Central memory CD4-positive, alpha-beta T cell (primary cell): ENCODE data around the gene ZNF423.
A peak's percentile ranks its signal among the peaks of the same experiment; 100 is the strongest.

ENCODE experiments used
- DNase-seq: peaks from one replicate; pipeline ENCODE4 v3.0.0; 2022

Gene ZNF423

DNA sequence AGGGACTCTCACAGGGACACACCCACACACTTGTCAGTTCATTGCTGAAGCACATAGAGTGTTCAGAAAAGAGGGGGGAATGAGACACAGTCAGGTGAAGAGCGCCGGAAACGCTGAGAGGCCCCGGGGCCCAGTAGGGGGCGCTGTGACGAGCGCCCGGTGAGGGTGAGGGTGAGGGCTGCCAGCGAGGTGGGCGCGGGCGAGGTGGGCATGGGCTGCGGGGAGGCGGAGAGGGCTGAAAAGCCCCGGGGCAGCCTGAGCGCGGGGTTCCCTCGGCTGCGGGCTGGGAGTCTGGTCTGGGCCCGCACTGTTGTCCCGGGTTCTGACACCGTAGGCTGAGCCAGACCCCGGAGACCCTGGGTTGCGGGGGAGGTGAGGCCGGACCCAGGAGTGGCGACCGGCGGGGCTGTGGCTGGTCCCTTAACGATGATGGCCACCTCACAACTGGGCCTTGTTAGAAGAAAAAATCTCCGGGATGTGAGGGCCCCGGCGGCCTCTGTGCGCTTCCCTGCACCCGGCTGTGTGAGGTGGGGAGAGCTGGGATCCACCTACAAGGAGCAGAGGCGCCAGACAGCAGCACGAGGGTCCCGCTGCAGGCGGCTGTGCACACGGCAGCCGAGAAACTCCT is 390.9 kb downstream of the ZNF423 start:
- no peak for DNase-seq

DNA sequence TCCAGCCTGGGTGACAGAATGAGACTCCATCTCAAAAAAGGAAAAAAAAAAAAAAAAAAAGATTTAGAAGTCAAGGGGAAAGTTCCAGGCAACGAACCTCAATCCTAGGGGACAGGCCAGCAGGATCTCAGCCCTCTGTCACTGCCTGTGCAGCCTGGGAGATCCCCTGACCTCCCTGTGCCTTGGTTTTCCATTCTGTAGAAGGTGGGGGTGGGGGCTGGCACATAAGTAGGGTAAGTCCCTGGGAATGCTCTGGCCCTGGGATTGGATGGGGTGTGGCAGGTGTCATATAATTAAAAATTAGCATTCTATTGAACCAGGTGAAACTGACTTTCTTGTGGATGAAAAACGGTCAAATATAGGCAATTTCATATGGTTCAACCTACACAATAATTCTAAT is 391.8 kb downstream of the ZNF423 start:
- no peak for DNase-seq

DNA sequence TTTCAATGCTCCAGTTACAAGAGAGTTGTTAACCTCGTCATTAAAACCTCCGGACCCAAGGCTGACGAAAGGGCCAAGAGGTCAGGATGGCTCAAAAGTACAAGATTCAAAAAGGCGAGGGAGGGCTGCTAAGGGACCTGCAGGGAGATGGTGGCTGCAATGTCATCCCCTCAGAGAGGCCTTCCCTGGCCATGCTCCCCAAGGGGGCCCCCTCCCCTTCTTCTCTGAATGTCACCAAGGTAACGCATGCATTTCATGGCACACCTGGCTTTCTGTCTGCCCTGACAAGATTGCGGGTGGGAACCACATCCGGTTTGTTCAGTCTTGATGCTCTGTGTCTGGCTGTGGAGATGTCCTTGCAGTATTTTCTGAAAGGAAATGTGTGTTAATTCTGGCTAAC is 392.4 kb downstream of the ZNF423 start:
- DNase-seq = peak; percentile 86

DNA sequence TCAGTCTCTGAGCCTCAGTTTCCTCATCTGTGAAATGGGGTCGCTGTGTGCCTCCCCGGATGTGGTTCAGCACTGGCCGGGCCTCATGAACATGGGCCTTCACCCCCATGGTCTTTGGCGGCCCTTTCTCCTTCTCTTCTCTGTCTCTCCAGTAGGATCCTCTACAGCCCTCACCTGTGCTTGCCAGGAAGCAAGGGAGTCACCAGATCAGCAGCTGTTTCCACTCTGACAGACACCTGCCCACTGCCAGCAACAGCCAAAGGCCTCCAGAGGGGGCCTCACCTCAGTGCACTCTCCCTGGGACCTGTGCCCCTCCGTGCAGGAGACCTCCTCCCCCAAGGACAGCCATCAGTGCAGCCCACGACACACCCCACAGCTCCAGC is 392.9 kb downstream of the ZNF423 start:
- DNase-seq = no peak

DNA sequence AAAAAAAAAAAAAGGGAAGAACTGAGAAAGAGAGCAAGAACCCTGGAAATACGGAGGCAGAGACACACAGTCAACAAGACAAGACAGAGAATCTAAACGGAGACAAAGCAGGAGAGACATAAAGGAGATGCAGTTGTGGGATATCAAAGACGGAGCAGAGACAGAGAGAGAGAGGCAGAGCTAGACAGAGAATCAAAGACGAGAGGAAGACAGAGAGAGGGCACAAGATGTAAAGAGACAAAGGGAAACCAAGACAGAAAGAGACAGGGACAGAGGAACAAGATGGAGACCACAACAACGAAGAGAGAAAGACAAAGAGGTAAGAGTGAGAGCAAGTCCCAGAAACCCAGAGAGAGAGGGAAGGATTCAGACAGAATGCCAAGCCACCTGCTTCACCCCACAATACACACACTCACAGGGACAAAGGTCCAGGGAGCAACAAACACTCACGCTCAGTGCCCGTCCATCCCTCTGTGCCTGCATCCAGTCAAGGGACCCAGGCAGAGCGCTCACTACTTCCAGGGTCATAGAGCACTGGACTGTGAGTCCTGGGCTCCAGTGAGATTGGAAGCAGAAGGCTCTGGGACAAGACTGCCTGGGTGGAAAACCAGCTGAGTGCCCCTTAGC is 393.4 kb downstream of the ZNF423 start:
- no peak for DNase-seq

DNA sequence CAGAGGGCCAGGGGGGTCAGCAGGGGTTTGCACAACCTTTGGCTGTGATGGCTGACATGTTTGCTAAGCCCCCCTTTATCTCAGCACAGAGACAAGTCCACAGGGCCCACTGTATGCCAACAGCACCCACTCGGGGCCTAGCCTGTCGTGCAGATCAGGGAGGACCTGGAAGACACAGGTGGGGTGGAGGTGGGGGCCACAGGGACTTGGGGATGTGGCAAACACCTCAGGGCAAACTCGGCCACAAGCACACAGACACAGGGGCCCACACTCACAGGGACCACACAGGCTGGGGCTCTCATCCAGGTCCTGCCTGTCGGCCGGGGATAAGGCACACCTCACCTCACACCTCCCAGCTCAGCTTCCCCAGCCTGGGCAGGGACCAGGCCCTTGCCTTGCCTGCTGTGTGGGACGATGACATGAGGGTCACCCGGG is 394.4 kb downstream of the ZNF423 start:
- no peak for DNase-seq

DNA sequence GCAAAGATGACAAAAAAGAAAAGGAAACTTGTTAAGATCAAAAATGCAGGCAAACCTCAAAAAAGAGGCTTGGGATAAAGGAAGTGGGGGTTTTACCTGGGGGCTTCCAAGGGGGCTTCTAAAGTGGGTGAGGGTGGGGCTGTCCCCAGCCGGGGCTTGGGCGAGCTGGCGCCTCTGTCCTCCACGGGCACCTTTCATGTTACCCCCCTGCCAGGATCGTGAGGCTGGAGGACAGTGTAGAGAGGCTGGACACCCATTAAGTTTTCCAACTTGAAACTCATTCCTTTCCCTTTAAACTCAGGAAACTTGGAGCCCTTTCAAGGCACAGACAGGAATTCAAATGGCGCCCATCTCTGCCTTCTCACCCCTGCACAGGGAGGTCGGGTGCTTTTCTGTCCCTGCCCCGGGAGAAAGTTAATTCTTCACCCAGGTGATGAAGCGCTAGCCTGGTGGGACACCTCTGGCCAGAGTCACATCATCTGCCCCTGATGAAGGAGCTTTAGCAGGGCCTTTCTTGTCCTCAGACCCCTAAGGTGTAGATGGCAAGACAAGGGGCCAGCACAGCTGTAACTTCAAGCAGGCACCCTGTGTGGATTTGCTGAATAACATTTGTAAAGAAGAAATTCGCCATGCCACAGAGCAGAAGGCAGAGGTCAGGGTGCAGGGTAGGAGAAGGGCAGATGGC is 395.0 kb downstream of the ZNF423 start:
- DNase-seq = no peak

DNA sequence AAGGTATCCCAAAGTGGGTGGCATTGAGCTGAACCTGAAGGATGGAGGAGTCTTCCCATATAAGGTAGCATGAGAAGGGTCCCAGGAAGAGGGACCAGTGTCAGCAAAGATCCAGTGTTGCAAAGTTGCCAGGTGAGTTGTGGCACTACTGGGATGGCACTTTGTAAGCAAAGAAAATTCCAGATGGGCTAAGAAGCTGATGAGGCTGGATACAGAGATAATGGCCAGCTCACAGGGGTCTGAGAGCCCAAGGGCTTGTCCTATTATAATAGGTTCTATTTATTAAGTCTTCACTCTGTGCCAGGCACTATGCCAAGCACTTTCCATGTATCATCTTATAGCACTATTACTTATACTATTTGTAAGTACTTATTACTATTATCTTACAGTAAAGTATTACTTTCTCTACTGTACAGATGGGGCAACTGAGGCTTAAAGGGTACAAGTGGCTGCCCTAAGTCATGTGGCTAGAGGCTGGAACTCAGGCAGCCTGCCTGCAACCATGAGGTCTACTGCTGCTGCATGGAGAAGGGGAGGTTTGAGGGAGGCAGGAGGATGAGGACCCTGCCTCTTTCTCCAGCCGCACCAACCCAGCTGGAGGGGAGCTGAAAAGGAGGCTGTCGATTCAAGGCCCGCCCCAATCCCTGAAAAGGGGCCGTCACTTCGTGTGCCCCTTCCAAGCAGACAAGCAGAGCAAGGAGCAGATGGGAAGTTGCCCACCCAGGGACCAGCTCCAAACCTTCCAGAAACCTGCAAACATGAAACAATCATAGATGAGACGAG is 395.8 kb downstream of the ZNF423 start:
- DNase-seq = no peak

DNA sequence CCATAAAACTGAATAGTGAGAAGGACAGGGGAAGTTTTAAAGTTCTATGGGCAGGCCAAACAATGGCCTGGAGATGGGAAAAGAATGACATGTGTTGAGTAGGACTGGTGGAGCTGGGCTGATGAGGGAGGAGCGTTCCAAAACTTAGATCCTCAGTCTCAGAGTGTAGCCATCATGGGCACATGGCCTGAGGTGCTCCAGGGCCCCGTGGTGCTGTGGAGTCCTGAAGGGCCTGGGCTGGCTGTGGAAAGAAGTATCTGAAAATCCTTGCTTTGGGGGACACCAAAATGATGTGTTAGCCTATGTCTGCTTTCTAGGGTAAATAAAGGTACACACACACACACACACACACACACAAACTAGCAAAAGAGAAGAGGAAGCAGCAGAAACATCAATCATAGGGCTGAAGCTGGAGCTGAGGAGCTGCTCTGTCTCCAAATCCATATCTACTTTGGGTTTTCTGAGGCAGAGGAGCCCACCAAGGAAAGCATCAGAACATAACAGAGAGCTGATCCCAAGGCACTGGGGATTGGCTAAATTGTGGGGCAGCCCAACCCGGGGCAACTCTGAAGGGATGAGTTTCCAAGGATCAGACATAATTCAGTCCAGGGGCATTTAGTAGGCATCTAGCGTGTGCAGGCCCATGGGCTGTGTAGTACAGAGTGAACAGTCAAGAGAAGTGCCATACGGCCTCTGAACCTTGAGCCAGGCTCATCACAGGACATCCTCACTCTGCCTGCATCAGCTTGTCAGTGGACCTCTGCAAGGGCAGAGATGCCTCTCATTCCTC is 397.1 kb downstream of the ZNF423 start:
- no peak for DNase-seq

DNA sequence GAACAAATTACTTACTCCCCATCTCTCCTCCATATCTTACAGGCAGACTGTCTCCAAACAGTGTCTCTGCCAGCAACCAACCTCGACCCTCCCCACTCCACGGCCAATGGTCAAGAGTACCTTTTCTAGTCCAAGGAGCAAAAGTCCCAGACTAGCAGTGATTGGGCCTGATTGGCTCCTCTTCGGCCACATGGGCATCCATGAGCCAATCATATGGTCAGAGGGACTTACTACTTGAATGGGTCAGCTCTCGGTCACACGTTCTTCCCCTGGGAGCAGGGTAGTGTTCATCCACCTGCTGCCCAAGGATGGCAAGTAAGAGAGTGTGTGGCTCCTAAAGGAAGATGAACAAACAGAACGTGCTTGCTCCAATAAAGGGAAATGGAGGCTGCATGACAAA is 397.7 kb downstream of the ZNF423 start:
- DNase-seq = no peak

DNA sequence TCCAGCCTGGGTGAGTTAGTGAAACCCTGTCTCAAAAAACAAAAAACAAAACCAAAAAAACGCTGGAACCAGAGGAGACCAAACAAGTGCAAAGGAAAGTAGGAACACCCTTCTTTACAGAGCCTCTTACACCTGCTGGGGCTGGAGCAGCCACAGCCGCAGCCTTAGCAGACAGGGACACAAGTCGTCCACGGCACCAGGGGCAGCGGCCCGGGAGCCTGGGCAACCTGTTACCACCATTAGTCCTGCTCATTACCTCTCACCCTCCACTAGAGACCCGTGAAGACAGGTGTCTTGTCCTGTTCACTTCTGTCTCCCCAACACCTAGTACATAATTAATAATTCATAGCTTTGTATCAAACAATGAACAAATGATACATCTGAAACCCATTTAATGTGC is 398.7 kb downstream of the ZNF423 start:
- DNase-seq = no peak

DNA sequence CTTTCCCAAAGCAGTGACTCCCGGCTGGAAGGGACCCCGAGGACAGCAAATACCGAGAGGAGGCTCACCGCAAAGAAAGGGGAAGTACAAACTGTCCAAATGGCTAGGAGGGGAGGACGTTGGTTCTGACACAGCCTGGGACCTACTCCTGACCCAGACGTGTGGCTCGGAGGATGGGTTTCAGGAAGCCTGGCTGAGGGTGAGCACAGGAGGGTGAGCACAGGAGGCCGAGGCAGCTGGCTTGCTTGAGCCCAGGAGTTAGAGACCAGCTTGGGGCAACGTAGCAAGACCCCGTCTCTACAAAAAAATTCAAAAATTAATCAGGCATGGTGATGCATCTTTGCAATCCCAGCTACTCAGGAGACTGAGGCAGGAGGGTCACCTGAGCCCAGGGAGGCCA is 399.1 kb downstream of the ZNF423 start:
- no peak for DNase-seq

DNA sequence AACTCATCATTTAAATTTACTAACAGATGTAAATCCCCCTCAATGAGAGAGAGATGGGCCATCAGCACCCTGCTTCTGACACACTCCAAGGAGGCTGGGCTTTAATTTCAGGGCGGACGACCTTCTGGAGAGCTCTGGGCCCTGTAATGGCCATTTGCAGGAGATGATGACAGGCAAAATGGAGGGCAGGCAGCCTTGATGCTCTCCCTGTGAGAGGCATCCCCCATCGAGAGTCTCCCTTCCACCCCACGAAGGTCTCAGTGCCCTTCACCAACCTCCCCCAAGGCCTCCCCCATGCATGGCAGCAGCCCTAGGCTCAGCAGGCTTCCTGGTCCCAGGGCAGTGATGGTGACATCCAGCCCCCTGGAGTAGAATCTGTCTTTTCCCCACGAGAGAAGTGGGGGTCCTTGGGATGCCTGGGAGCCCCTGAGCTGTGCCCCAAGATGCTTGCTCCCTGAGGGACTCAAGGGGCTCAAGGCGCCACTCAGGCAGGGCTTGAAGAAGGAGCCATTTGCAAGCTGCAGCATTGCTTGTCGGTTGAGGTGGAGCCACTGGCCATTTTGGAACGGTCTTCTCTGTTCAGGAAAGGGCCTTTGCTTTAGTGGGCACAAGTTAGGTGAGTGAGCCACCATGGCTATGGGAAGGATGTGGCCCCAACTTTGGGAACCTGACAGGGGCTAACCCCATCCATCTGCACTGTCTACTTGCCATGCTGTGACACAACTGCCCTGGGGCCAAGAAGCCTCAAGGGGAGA is 399.7 kb downstream of the ZNF423 start:
- DNase-seq = no peak

DNA sequence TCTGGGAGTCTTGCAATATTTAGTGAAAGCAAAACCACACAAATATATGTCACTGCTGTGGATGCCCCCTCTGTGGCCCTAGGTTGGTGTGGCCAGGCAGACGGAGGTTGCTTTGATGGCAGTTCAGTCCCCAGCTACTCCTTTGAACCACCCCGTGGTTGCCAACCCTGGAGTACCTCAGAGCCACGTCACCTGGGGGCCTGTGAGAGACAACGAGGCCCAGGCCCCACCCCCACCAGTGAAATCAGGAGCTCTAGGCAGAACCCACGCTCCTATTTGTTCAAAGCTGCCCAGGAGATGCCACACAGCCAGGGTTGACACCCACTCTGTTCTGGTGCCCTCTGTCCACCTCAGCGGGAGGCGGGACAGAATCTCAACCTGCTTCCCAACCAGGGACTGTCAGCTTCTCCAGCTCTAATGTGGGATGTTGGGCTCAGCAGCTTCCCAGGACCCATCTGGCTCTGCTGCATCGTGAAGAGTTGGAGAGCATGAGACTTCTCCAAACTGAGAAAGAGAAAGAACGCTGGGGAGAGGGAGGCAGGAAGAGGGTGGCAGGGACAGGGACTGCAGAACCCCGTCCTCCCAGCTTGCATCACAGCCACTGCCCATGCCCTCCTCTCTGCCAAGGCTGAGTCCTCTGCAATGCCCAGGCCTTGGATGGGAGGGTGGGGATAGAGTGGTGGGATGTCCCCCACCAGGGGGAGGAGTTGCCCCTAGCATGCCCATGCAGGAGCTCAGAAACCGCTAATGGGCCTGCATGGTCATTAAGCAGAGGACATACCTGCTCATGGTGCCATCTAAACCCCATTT is 400.5 kb downstream of the ZNF423 start:
- DNase-seq = no peak

DNA sequence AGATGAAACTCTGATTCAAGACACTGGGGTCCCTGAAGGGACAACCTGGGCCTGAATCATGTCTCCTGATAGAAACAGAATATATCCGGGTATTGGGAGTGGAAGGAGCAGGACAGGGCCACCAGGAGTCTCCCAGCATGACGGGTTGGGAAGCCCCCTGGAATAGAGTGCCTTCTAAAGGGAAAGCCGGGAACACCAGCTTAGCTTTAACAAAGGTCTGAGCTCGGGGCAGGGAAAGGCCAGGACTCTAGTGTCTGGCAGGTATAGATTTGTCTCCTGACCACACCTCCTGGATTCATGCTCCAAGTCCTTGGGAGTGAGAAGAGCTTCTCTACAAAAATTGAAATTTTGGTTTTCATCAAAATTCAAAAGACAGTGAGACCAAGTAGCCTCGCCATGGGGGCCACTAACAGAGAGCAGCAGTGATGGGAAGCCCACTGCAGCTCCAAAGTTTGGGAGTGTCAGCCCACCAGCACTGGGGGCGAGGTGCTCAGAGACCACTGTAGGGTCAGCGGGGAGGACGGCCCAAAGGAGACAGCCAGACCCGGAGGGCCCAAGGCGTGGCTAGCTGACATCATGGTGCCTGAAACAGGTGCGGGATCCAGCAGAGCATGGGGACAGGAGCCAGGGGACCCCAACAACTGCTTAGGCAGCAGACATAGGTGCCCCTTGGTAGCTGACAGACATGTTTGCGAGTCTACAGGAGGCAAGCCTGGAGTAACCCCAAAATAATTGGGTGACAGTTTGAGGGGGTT is 401.3 kb downstream of the ZNF423 start:
- DNase-seq = no peak

DNA sequence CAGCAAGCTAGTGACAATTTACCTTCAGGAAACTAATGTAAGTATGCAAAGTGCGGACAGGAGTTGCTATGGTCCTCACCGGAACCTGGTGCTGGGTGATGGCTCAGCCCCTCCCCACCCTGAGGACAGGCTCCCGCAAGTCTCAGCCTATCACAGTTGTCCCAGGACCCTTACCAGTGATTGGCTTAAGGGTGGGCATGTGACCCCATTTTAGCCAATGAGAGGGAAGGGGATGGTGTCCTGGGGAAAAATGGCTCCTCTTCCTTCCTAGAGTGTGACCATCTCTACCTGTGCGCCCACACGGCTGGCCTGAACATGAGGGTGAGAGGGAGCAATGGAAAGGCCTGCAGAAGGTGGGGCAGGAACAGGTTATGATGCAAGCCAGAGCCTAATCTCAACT is 401.9 kb downstream of the ZNF423 start:
- DNase-seq = no peak

DNA sequence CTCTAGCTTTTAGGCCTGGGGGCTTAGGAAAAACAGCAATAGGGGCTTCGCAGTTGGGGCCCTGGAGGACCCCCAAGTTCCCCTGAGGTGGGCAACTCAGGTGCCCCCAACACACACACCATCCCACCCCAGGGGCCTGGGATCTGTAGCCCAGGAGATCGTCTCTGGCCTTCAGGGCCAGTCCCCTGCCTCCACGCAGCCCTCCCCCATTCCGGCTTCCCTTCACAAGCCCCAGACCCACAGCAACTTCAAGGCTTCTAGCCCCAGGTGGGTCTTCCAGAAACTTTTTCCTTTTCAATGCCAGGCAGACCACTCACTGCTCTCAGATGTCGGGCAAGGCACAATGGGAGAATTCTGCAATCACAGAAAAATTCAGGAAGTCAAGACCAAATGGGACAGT is 402.9 kb downstream of the ZNF423 start:
- no peak for DNase-seq

DNA sequence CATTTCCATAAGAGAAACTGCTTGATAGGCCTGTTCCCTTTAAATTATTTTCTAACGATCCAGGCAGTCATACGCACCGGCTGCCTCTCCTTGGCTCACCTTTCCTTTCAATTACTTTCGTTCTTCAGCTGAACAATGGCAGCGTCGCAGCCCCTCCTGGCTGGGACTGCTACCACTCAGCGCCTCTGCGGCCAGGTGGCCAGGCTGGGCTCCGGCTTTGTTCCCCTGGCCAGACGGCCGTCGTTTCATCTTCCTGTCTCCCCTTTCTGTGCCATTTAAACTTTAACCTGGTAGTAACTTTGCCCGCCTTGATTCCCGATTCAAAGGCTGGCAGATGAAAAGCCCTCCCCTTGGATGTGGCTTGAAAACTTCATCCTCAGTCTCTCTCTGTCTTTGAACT is 403.3 kb downstream of the ZNF423 start:
- DNase-seq = no peak

DNA sequence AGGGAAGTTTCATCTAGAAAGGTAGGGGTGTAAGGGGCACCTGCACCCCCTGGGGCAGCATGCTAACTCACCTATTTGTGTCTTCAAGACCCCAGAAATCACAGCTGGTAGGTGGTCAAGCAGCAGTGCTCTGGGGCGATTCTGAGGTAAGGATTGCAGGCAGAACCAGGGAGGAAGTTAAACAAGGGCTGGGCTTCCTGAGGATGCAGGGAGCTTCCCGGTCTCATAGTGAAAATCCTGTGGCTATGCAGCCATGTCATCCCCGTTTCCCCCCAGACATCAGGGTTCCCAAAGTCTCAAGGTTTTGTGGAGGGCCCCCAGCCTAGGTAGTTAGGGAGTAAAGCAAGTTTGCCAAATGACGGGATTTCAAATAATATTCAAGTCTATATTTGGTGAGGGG is 403.8 kb downstream of the ZNF423 start:
- DNase-seq = no peak

DNA sequence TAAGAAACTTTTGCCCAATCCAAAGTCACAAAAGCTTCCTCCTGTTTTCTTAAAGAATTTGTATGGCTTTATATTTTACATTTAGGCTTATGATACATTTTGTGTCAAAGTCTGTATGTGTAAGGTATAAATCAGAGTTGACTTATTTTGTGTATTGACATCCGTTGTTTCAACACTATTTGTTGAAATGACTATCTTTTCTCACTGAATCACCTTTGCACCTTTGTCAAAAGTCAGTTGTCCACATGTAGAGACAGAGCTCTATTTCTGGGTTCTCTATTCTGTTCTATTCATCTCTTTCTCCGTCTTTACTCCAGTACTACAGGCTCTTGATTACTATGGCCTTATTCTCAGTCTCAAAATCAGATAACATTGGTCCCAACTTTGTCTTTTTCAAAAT is 409.1 kb downstream of the ZNF423 start:
- DNase-seq = no peak
